ENCODE measurements around the gene PPP1R1B. TPM values are rescaled to one million over a fixed set of nuclear protein-coding genes. Genes with fewer than 3 reads are reported as not detected.
A peak's percentile ranks its signal among the peaks of the same experiment; 100 is the strongest.

Gene PPP1R1B
- total and polyA plus RNA-seq, 9 of the 15 experiments (the other 6 are each of a cell fraction or from before 2014, with no cell fraction given), result 0.07 to 0.18 (median 0.10) TPM; not detected in 4

- peak; percentile 79 to 83 (median 81) for TF ChIP-seq CTCF (IDR thresholded peaks at IDR 0.05 in 2 of 3, conservative IDR thresholded peaks at IDR 0.05 in 1 of 3; ENCODE audit: insufficient read depth in 2 of 3, low read depth in 1 of 3, low read length in 3 of 3)
- TF ChIP-seq NELFE (IDR thresholded peaks at IDR 0.05; ENCODE audit: insufficient read depth, insufficient read length), result no peak
- TF ChIP-seq RNF2 (IDR thresholded peaks at IDR 0.05), result no peak
- TF ChIP-seq ZNF146 (CRISPR knock-in tag; IDR thresholded peaks at IDR 0.05; ENCODE audit: unreplicated experiment), result no peak
- no peak for TF ChIP-seq SAP30 (IDR thresholded peaks at IDR 0.05; ENCODE audit: borderline replicate concordance, insufficient read depth, low read depth, low read length, poor library complexity, severe bottlenecking)
- TF ChIP-seq ZNF174 (CRISPR knock-in tag; IDR thresholded peaks at IDR 0.05), result no peak
- no peak for TF ChIP-seq ZNF395 (CRISPR knock-in tag; IDR thresholded peaks at IDR 0.05)
- TF ChIP-seq RBBP5 (IDR thresholded peaks at IDR 0.05; ENCODE audit: borderline replicate concordance, insufficient read depth, low read length, poor library complexity, severe bottlenecking), result no peak
- no peak for TF ChIP-seq SFPQ (IDR thresholded peaks at IDR 0.05; ENCODE audit: low read depth, low read length)
- TF ChIP-seq POLR2H (tag; IDR thresholded peaks at IDR 0.05; ENCODE audit: low read depth), result no peak
- peak in 1 of 2 experiments; percentile 36; a peak in 1 of 4 replicates for TF ChIP-seq RAD21 (CRISPR knock-in tag; conservative IDR thresholded peaks at IDR 0.05 in 1 of 2, IDR thresholded peaks at IDR 0.05 in 1 of 2)
- TF ChIP-seq HDAC6 (IDR thresholded peaks at IDR 0.05; ENCODE audit: low read depth, low read length), result no peak
- peak; percentile 37 for TF ChIP-seq PRDM10 (IDR thresholded peaks at IDR 0.05; ENCODE audit: partially characterized antibody)
- TF ChIP-seq RCOR1 (IDR thresholded peaks at IDR 0.05; ENCODE audit: borderline replicate concordance in 1 of 2, low read depth in 2 of 2, low read length in 2 of 2), result 0 out of 4 replicates have a peak, but pooled peaks of 1 of the 2 experiments have one; percentile 18
Measured at GRCh38 chr17:39634384-39634871, 7.7 kb downstream of the PPP1R1B start (continued).
